ENCODE results near the gene CTNNA2.

DNA sequence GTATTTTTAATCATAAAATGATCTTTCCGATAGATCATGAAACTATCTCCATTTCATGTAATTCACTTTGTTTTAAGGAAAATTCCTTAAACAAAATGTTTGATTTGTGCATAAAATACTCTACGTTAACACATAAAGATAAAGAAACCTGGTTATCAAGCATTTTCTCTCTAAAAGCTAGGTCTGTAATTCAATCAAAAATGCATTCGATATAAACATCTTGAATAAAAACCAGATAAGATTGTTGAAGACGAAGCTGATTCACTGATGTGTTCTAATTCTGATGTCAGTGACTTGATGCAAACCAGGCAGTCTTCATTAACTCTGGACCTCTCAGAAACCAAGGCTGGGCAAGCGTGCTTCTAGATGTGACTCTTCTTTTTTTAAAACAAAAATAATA is 245.2 kb downstream of the CTNNA2 start:
- no peak for TF ChIP-seq CTCF (IDR thresholded peaks at IDR 0.05)
- TF ChIP-seq EP300 (IDR thresholded peaks at IDR 0.05) = no peak
- no peak for TF ChIP-seq POLR2A (IDR thresholded peaks at IDR 0.05)
- TF ChIP-seq POLR2AphosphoS5 (IDR thresholded peaks at IDR 0.05) = no peak
